GM21529 (cell line): Measurements from ENCODE around the gene PTGES3L.

ENCODE experiments used
- ATAC-seq: cut with Tn5 transposase; IDR thresholded peaks from one replicate; pipeline ENCODE4 v1.9.1; 2021; ENCODE audit not compliant: unreplicated experiment

Gene PTGES3L

GRCh38 chr17:42979511-42980273, at the start of gene PTGES3L:
Gene PTGES3L, minus strand, starts transcription at chr17:42980080. Its CDS starts 27 bp downstream, at chr17:42980053.
- ATAC-seq, result peak; percentile 34

DNA sequence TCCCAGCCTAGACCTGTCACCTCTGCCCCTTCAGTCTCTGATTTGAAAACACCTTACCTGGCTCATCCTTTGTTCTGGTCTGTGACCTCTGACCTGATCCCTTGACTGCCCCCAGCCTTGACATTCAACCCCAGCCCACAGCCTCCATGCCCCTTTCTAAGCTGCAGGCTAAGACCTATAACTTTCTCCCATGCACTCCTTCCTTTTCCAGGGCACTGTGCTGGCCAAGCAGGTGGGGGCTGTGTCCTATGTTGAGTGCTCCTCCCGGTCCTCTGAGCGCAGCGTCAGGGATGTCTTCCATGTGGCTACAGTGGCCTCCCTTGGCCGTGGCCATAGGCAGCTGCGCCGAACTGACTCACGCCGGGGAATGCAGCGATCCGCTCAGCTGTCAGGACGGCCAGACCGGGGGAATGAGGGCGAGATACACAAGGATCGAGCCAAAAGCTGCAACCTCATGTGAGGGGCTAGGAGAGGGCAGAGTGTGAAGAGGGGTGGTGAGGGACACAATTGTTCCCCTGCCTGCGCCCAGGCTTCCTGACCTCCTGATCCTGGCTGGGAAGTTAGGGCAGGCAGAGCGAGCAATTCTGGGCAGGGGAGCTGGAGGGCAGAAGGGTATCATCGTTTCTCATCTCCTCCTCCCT, 48.5 kb upstream of the PTGES3L start:
- no peak for ATAC-seq

DNA sequence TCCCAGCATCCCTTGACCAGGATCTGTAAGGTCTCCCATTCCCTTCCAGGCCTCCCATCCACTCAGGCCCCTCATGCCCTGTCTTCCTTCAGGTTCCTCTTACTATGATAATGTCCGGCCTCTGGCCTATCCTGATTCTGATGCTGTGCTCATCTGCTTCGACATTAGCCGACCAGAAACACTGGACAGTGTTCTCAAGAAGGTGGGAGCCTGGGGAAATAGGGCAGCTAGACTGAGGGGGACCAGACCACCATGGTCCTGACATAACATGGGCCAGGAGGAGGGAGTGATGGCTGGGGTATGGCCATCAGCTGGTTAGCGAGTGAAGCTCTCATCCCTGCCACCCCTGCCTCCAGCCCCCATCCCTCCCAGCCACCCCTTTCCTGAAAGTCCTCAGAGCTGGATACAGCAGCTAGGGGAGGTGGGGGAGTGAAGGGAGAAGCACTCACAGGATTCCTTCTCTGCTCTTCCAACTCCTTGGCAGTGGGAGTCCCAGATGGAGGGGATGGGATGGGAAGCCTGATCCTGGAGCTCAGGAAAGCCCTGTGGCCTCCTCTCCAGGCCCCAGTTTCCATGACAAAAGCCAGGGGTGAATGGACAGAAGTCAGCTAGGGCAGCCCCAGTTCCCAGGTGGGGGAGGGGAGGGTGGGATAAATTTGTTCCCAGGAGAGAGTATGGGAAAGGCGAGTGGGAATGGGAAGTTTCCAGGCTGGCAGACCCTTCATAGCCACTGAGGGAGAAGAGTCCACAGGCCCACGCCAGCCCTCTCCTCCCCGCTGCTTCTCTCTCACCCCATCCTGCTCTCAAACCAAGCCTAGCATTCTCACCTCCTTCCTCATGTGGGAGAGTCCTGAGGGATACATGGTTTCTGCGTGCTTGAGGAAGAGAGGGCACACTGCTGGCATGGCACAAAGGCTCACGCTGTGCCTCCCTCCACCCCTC, 47.5 kb upstream of the PTGES3L start:
- no peak for ATAC-seq

- ATAC-seq, result no peak
Measured at GRCh38 chr17:43026595-43026994, 46.7 kb upstream of the PTGES3L start.

DNA sequence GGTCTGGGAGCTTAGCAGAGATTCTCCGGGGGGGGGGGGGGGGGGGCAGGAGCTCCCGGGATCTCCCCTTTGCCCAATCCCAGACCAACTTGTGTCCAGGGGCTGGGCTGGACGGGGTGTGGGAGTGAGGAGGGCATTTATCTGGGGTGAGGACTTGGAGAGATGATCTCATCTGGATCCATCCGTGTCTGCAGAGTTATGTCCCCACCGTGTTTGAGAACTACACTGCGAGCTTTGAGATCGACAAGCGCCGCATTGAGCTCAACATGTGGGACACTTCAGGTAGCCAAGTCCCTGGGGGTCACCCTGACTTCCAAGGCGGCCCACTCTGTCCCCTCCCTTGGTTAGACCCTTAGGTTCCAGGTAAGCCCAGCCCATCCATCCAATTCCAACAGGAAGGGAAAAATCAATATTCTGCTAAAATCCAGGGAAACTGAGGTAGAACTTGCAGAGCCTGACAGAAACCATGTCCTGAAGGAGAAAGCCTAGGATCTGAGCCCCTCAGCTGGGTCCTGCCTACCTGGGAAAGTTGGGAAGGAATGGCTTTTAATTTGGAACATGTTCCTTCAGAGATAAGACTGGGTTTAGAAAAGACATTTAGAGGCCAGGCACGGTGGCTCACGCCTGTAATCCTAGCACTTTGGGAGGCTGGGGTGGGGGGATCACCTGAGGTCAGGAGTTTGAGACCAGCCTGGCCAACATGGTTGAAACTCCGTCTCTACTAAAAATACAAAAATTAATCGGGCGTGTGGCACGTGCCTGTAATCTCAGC, 46.1 kb upstream of the PTGES3L start:
- no peak for ATAC-seq

GRCh38 chr17:43025290-43025657, 45.4 kb upstream of the PTGES3L start:
- ATAC-seq, result no peak

GRCh38 chr17:43024407-43025289, 44.8 kb upstream of the PTGES3L start, which contains the start of gene RND2:
Gene RND2, plus strand, starts transcription at chr17:43025231. Its CDS starts 117 bp downstream, at chr17:43025348.
- peak; percentile 60 for ATAC-seq

DNA sequence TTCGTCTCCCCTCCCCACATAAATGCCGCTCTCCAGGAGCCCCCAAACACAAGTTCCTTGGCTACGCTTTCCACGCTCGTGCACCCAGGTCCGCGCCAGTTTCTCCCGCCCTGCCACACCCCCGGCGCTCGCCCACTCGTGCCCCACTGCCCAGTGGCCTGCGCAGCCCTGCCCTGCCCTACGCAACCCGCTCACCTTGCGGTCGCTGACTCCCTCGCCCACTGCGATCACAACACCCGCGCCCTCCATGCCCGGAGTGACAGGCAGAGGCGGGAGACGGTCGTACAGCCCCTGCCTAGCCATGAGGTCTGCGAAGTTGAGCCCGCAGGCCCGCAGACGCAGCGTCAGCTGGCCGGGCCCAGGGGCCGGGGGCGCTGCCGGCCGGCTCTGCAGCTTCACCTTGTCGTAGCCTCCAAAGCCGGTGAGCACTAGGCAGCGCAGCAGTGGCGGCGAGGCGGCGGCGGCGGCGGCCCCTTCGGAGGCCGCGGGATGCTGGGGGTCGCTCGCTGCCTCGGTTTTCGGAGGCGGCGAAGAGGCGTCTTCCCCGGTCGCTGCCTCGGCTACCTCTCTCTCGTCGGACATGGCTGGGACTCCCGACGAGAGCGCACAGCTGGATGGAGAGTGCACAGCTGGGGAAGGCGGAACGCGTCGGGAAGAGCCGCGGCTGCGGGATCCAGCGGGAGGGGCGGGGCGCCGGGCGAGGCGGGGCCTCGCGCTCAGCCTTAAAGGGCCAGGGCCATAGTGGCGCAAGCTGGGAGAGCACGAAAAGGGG, 42.0 kb upstream of the PTGES3L start, which contains the start of gene VAT1:
TSS of gene VAT1 (minus strand) at position 645 of the 772 bp plus-strand sequence. CDS start at position 582, 63 bp downstream.
- no peak for ATAC-seq

GRCh38 chr17:43020789-43021740, 41.2 kb upstream of the PTGES3L start:
- no peak for ATAC-seq

- no peak for ATAC-seq
Measured at GRCh38 chr17:43020030-43020621, 40.2 kb upstream of the PTGES3L start.

GRCh38 chr17:43019418-43019817, 39.5 kb upstream of the PTGES3L start:
- ATAC-seq, result no peak

- ATAC-seq, result no peak
Measured at GRCh38 chr17:43018932-43019331, 39.1 kb upstream of the PTGES3L start.

GRCh38 chr17:43018008-43018853, 38.4 kb upstream of the PTGES3L start:
- ATAC-seq, result no peak

GRCh38 chr17:43016216-43016615, 36.3 kb upstream of the PTGES3L start:
- ATAC-seq, result no peak

DNA sequence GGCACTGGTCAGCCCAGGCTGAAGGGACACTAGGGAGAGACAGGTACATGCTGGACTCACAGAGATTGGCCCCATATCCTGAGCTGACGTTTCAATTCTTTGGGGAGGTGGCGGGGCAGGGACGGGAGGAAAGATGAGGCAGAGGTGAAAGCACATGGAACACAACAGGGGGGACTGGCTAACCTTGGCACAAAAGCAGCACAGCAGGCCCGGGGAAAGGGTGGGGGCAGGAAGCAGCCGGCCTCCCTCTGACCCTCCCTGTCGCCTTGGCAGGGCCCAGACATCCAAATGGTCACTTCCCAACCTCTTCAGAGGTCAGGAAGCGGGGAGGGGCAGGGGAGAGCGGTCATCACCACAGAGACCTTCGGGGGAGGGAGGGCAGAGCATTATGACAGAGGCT, 35.7 kb upstream of the PTGES3L start:
- ATAC-seq, result no peak
